HG03064 (cell line): ENCODE measurements around the gene POTEG.
"Not testable (repeated sequence)": the region's sequence is repeated elsewhere in the genome, so short reads cannot be mapped to it uniquely, and the experiment has no call there.

ENCODE experiments used
- ATAC-seq: cut with Tn5 transposase; IDR thresholded peaks from one replicate; pipeline ENCODE4 v1.9.1; 2021; ENCODE audit warnings: low read depth; ENCODE audit not compliant: unreplicated experiment

The POTEG gene

DNA sequence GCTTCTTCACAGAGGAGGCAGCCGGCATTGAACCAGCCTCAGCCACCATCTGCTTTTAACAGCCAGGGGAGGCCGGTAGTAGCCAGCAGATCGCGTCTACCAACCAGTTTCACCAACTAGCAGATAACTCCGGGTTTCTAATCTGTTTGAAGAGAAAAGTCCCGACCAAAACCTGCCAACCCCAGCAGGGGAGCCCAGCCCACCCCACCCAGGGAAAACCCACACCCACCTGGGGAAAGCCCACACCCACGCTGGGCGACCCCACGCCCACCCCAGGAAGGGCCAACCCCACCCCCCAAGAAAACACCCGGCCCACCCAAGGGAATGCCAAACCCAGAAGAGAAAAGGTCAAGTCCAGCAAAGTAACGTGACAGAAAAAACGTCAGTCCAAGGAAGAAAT is at the start of gene POTEG:
POTEG (minus strand) TSS at position 101 of the 400 bp plus-strand sequence; CDS start at position 49, 52 bp downstream.
- not testable (repeated sequence) for ATAC-seq

DNA sequence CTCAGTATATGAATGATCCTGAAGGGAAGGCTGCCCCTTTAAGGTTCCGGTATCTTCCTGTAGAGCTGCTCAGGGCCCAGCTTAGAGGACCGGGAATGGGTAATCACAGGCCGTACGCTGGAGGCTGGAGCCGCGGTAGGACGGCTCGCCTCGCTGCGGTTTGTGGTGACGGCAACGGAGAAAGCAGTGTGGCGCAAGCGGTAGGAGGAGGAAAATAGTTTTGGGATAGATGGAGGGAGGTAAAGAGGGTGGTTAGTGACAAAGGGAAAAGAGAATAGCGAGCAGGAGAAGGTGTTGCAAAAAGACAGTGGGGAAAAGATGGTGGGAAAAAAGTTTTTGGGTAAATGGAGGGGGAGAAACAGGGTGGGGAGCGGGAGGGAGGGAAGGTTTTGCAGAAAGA is 48.0 kb upstream of the POTEG start:
- not testable (repeated sequence) for ATAC-seq

GRCh38 chr14:19481421-19481820 is 47.3 kb upstream of the POTEG start:
- ATAC-seq = not testable (repeated sequence)

- ATAC-seq = not testable (repeated sequence)
Observed at GRCh38 chr14:19480491-19480890, 46.4 kb upstream of the POTEG start.

- ATAC-seq = not testable (repeated sequence)
Observed at GRCh38 chr14:19445761-19446160, 11.6 kb upstream of the POTEG start.

GRCh38 chr14:19439826-19440225 is 5.7 kb upstream of the POTEG start:
- not testable (repeated sequence) for ATAC-seq

DNA sequence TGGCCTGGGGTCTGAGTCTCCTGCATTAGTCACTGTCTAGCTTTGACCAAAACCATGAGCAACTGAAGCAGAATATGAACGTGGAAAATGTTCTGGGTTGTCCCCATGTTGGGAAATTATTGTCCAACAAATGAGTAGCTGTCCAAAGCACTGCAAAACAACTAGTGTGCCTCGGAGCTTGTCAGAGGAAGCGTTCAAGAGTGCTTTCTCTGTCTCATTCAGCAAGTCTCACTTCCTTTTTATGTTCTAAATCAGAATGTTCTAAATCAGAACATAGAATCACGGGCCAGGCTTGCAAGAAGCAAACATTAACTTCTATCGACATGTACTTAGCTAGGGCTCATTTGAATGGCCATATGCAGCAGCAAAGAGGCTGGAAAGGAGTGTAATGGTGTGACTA is 5.1 kb upstream of the POTEG start:
- ATAC-seq = not testable (repeated sequence)

DNA sequence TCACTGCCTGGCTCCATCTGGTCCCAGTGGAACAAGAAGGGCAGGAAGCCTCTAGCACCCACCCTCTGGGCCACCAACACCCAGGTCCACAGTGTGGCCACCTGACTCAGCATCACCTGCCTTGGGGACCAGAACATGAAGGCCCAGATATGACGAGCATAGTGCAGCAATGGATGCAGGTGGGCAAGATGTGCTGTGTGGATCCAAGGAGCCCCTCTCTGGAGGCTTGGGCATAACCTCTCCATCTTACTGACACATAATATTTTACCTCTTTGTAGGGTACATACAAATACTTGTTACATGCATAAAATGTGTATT is 2.9 kb upstream of the POTEG start:
- not testable (repeated sequence) for ATAC-seq

- ATAC-seq = not testable (repeated sequence)
Observed at GRCh38 chr14:19436311-19437125, 2.4 kb upstream of the POTEG start.

DNA sequence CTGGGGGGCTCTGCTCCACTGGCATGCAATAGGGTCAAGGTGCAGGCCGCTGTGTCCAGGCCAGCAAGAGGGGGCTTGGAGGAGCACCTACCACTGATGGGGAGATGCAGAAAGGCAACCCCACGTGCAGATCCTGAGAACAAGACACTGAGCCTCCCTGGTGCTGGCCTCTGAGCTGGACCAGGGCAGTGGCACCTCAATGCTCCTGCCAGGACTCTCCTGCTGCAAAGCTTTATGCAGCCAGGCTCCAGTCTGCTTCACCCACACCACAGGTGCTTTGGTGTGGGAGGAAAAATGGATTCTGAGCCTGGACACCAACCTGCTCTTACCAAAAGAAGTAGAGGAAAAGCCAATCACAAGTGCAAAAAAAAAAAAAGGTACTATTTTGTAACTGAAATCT is 1.7 kb upstream of the POTEG start:
- not testable (repeated sequence) for ATAC-seq

DNA sequence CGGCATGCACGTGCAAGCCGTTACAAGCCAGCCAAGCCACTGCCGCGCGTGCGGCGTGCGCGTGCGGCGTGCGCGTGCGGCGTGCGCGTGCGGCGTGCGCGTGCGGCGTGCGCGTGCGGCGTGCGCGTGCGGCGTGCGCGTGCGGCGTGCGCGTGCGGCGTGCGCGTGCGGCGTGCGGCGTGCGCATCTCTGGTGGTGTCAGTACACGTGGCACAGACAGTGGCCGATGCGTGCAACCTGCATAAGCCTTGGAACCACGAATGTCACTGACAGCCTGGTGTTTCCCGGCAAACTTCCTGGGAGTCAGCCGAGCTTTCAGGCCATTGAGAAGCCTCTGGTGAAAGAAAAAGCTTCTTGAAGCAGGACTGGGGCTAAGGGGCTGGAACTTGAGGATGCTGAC is 750 bp upstream of the POTEG start:
- not testable (repeated sequence) for ATAC-seq

- not testable (repeated sequence) for ATAC-seq
Observed at GRCh38 chr14:19433765-19434164, 376 bp downstream of the POTEG start.

DNA sequence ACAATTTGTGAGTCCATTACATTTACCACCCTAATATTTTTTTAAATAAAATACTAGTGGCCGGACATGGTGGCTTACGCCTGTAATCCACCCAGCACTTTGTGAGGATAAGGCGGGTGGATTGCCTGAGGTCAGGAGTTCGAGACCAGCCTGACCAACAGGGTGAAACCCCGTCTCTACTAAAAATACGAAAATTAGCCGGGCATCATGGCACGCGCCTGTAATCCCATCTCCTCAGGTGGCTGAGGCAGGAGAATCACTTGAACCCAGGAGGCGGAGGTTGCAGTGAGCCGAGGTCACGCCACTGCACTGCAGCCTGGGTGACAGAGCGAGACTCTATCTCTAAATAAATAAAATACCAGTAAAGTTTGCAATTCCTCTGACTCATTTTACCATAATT is 25.6 kb downstream of the POTEG start:
- ATAC-seq = not testable (repeated sequence)

DNA sequence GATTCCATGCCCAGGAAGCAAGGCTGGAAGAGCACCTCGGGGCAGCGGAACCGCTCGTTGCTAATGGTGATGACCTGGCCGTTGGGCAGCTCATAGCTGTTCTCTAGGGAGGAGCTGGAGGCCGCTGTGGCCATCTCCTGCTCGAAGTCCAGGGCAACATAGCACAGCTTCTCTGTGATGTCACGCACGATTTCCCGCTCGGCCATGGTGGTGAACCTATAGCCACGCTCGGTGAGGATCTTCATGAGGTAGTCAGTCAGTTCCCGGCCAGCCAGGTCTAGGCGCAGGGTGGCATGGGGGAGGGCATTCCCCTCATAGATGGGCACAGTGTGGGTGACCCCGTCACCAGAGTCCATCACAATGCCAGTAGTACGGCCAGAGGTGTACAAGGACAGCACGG is 32.0 kb downstream of the POTEG start:
- ATAC-seq = not testable (repeated sequence)

- ATAC-seq = not testable (repeated sequence)
Observed at GRCh38 chr14:19394727-19395126, 39.4 kb downstream of the POTEG start.

DNA sequence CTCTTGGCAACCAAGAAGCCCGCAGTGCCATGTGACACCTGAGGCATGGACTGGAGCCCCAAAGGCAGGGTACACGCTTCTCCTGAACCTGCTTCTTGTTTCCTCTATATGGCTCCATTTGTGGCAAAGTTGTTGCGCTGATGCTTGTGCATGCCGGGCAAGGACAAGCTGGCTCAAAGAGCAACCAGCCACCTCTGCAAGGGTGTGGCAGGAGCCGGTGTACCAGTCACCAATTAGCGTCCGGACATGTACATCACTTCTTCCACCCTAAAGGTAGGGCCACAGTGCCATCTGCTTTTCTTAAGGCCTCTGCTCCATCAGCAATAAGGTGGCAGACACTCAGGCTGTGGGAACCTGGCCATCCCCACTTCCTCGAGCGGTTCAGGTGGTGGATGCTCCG is 43.9 kb downstream of the POTEG start:
- not testable (repeated sequence) for ATAC-seq

DNA sequence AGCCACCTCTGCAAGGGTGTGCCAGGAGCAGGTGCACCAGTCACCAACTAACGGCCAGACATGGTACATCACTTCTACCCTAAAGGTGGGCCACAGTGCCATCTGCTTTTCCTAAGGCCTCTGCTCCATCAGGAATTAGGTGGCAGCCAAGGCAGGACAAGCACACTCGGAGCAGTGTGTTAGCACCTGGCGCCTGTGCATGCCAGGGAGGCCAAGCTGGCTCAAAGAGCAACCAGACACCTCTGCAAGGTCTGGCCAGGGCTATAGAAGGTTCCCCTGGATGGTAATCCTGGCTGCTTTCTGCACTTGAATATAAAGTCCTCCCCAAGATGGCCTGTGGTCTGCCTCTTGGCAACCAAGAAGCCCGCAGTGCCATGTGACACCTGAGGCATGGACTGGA is 45.4 kb downstream of the POTEG start:
- ATAC-seq = not testable (repeated sequence)

- ATAC-seq = not testable (repeated sequence)
Observed at GRCh38 chr14:19386996-19387395, 47.1 kb downstream of the POTEG start.

GRCh38 chr14:19386309-19386708 is 47.8 kb downstream of the POTEG start:
- not testable (repeated sequence) for ATAC-seq

- ATAC-seq = not testable (repeated sequence)
Observed at GRCh38 chr14:19384088-19384781, 49.9 kb downstream of the POTEG start.

GRCh38 chr14:19383008-19383584 is 51.0 kb downstream of the POTEG start:
- not testable (repeated sequence) for ATAC-seq
